Keratinocyte (primary cell): Measurements from ENCODE around the gene LANCL1. TPM values are rescaled to one million over a fixed set of nuclear protein-coding genes. Genes with fewer than 3 reads are reported as not detected.

Experiments used
- DNase-seq: peaks from one replicate; pipeline ENCODE4 v3.0.0-alpha.2; 2011; ENCODE audit warnings: low read depth, missing footprints, low spot score
- FAIRE-seq: peaks from 2 replicates; lab custom pipeline; 2011; peaks lifted over from hg19 to GRCh38; lab: Jason Lieb, UNC
- H2AFZ ChIP-seq: 2 replicates; pipeline ENCODE4 v1.6.0; 2012; ENCODE audit warnings: low read length, control low read depth, inconsistent platforms; ENCODE audit not compliant: control insufficient read depth
- H3K27ac ChIP-seq: 2 replicates; pipeline ENCODE4 v1.5.1; 2011; ENCODE audit warnings: low read length; ENCODE audit not compliant: control insufficient read depth, insufficient read depth
- H3K27me3 ChIP-seq: 3 replicates; pipeline ENCODE4 v1.6.0; 2011; ENCODE audit warnings: low read length; ENCODE audit not compliant: control insufficient read depth, insufficient read depth; ENCODE audit errors: extremely low read depth
- H3K36me3 ChIP-seq, 2 experiments: 2 replicates in 1 of 2; 3 replicates in 1 of 2; pipeline ENCODE4 v1.5.1; 2011; ENCODE audit warnings: low read length in 2 of 2, mild to moderate bottlenecking in 1 of 2; ENCODE audit not compliant: control insufficient read depth in 2 of 2, insufficient read depth in 2 of 2; ENCODE audit errors: extremely low read depth in 1 of 2
- H3K4me1 ChIP-seq: 3 replicates; pipeline ENCODE4 v1.5.1; 2011; ENCODE audit warnings: low read length; ENCODE audit not compliant: control insufficient read depth, insufficient read depth; ENCODE audit errors: extremely low read depth
- H3K4me2 ChIP-seq: 3 replicates; pipeline ENCODE4 v1.6.0; 2011; ENCODE audit warnings: low read depth, low read length; ENCODE audit not compliant: control insufficient read depth, insufficient read depth; ENCODE audit errors: extremely low read depth
- H3K4me3 ChIP-seq, 3 experiments: fragments of 200-600 bp in 1 of 3; sonication (generic) in 1 of 3; 2 replicates in 2 of 3; 3 replicates in 1 of 3; pipeline ENCODE4 v1.5.1; 2011 to 2016; ENCODE audit warnings: low read length in 3 of 3, mild to moderate bottlenecking in 3 of 3, control low read depth in 2 of 3, inconsistent platforms in 1 of 3, low read depth in 1 of 3, mixed read lengths in 1 of 3, mixed run types in 1 of 3, moderate library complexity in 1 of 3; ENCODE audit not compliant: control insufficient read depth in 2 of 3, insufficient read depth in 2 of 3; ENCODE audit errors: extremely low read depth in 1 of 3
- H3K79me2 ChIP-seq: 2 replicates; pipeline ENCODE4 v1.6.0; 2012; ENCODE audit warnings: low read length; ENCODE audit not compliant: control insufficient read depth, insufficient read depth
- H3K9ac ChIP-seq: 3 replicates; pipeline ENCODE4 v1.6.0; 2011; ENCODE audit warnings: low read length; ENCODE audit not compliant: control insufficient read depth, insufficient read depth; ENCODE audit errors: extremely low read depth
- H3K9me1 ChIP-seq: 3 replicates; pipeline ENCODE4 v1.6.0; 2011; ENCODE audit warnings: low read length; ENCODE audit not compliant: control insufficient read depth, insufficient read depth; ENCODE audit errors: extremely low read depth
- H3K9me3 ChIP-seq: 2 replicates; pipeline ENCODE4 v1.5.1; 2012; ENCODE audit warnings: low read depth, low read length; ENCODE audit not compliant: control insufficient read depth
- H4K20me1 ChIP-seq: 3 replicates; pipeline ENCODE4 v1.6.0; 2011; ENCODE audit warnings: low read length; ENCODE audit not compliant: control insufficient read depth, insufficient read depth; ENCODE audit errors: extremely low read depth
- EZH2 ChIP-seq: IDR thresholded peaks from one replicate; pipeline ENCODE4 v1.6.1; 2012; ENCODE audit warnings: inconsistent platforms, mild to moderate bottlenecking, low read length, moderate library complexity
- dilution Hi-C: fragments of 300-500 bp; cut with MboI; formaldehyde crosslinking; loops from one replicate; pipeline ENCODE4 v1.7.0; 2020; ENCODE audit warnings: low sequenced_read_pairs; ENCODE audit not compliant: extremely low pct_ligation_motif_present
- polyA plus RNA-seq, 5 experiments: library from polyadenylated mRNA; depleted of rRNA in 3 of 5; stranded (reverse) in 3 of 5; stranded (forward) in 1 of 5; unstranded in 1 of 5; fragments of >200 nt; gene quantifications; 1 replicate in 1 of 5; 2 replicates in 3 of 5; 3 replicates in 1 of 5; pipeline versions ENCODE4 v1.2.1 to v1.2.3, GENCODE V29; 2011 to 2012; ENCODE audit warnings: missing spikeins in 2 of 5, low read depth in 1 of 5, low replicate concordance in 1 of 5
- TF ChIP-seq, protein P1 (sequence below), 3 experiments: IDR thresholded peaks in 1 of 3; conservative IDR thresholded peaks in 1 of 3; optimal IDR thresholded peaks in 1 of 3; 2 replicates in 2 of 3; 3 replicates in 1 of 3; pipeline versions ENCODE3 to v1.5.1; 2011; ENCODE audit warnings: low read length in 3 of 3, mild to moderate bottlenecking in 3 of 3, moderate library complexity in 2 of 3, control low read depth in 1 of 3, inconsistent platforms in 1 of 3; ENCODE audit not compliant: insufficient read depth in 2 of 3; ENCODE audit errors: extremely low read depth in 1 of 3

The LANCL1 gene
- polyA plus RNA-seq, 1 donor (not counting 4 experiments of a cell fraction or from before 2014, with no cell fraction given): 86.4 TPM

DNA sequence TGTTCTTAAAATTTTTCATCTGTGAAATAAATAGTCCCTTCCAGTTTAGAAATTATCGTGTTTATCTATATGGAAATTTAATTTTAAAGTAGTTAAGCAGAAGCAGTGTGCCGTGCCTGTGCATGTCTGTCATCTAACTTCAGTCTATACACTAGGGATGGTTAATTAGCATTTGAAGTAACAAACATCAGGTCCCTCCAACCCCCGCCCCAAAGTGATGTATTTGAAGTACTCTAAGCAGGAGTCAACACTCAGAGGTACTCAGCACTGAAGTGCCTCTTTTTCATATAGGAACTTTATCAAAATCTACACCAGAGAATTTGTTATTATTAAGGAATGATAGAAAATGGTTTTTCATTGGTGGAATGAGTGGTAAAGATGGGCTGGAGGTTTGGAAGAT lies 33.0 kb downstream of the LANCL1 start:
- dilution Hi-C loops: no loop called here
- FAIRE-seq (no peak), DNase-seq (no peak)

DNA sequence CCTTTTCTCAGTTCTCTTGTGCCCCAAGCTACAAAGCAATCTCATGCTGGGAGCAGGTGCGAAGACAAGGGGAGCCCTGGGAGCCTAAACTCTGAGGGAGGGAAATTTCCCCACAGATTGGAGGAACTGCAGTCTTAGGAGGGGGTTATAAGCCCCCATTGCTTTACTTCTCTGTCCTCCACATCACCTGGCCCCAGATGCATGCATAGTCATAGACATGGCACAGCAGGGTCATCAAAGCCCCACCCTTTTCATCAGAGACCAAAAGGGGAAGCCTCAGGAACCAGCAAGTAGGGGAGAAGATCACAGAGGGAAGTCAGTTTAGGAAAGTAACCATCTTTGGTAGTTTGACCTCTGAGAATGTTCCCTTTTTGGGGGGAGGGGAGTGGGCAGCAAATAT lies 33.7 kb downstream of the LANCL1 start:
- Histone ChIP-seq H3K4me2 (no peak overlapping the region), H3K79me2 (peaks cover 7% of the 10 kb centered on the region), H3K4me1 (no peaks in the 10 kb centered on the region), H3K9me1 (no peaks in the 10 kb centered on the region), H3K27ac (no peak overlapping the region), H3K9me3 (no peaks in the 10 kb centered on the region), H3K4me3 (no peak overlapping the region), H3K9ac (no peak overlapping the region), H2AFZ (no peak overlapping the region), H3K27me3 (no peaks in the 10 kb centered on the region), H4K20me1 (no peaks in the 10 kb centered on the region), H3K36me3 (peaks cover 4 to 5% of the 10 kb centered on the region in 2 experiments)
- no peak for DNase-seq
- no peak for TF ChIP-seq EZH2
- TF ChIP-seq, protein P1, sequence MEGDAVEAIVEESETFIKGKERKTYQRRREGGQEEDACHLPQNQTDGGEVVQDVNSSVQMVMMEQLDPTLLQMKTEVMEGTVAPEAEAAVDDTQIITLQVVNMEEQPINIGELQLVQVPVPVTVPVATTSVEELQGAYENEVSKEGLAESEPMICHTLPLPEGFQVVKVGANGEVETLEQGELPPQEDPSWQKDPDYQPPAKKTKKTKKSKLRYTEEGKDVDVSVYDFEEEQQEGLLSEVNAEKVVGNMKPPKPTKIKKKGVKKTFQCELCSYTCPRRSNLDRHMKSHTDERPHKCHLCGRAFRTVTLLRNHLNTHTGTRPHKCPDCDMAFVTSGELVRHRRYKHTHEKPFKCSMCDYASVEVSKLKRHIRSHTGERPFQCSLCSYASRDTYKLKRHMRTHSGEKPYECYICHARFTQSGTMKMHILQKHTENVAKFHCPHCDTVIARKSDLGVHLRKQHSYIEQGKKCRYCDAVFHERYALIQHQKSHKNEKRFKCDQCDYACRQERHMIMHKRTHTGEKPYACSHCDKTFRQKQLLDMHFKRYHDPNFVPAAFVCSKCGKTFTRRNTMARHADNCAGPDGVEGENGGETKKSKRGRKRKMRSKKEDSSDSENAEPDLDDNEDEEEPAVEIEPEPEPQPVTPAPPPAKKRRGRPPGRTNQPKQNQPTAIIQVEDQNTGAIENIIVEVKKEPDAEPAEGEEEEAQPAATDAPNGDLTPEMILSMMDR (optimal IDR thresholded peaks at IDR 0.05 in 1 of 3, IDR thresholded peaks at IDR 0.05 in 1 of 3, conservative IDR thresholded peaks at IDR 0.05 in 1 of 3; ENCODE audit: extremely low read depth in 1 of 3, insufficient read depth in 2 of 3, low read length in 3 of 3): no peak
- FAIRE-seq: no peak
- dilution Hi-C loops: no loop called here

More for the DNA sequence above, 33.0 kb downstream of the LANCL1 start:
- no peak overlapping the region for H3K4me3 ChIP-seq
- no peak overlapping the region for H3K9ac ChIP-seq
- no peaks in the 10 kb centered on the region for H3K4me1 ChIP-seq
- no peaks in the 10 kb centered on the region for H3K9me1 ChIP-seq
- peaks cover 7% of the 10 kb centered on the region for H3K79me2 ChIP-seq
- peaks cover 2 to 4% of the 10 kb centered on the region in 2 experiments for H3K36me3 ChIP-seq
- no peaks in the 10 kb centered on the region for H3K9me3 ChIP-seq
- H2AFZ ChIP-seq: no peak overlapping the region
- H3K27me3 ChIP-seq: no peaks in the 10 kb centered on the region
- no peak overlapping the region for H3K27ac ChIP-seq
- no peak for TF ChIP-seq EZH2
- TF ChIP-seq, protein P1 (optimal IDR thresholded peaks at IDR 0.05 in 1 of 3, IDR thresholded peaks at IDR 0.05 in 1 of 3, conservative IDR thresholded peaks at IDR 0.05 in 1 of 3; ENCODE audit: extremely low read depth in 1 of 3, insufficient read depth in 2 of 3, low read length in 3 of 3): no peak
- H3K4me2 ChIP-seq: no peak overlapping the region
- H4K20me1 ChIP-seq: no peaks in the 10 kb centered on the region
